HEK293 (cell line): ENCODE data around the gene ITGB1BP1.

Source experiments
- CTCF ChIA-PET: fragments of 350-600 bp; formaldehyde crosslinking; extraction: SDS; loops from one replicate; lab custom pipeline; 2021; ENCODE audit warnings: antibody characterized with exemption; lab: Yijun Ruan, JAX
- POLR2A ChIA-PET: fragments of 300-600 bp; formaldehyde crosslinking; extraction: SDS; loops from one replicate; lab custom pipeline; 2020; ENCODE audit warnings: antibody characterized with exemption, inconsistent platforms; lab: Yijun Ruan, JAX
- H3K27ac ChIP-seq: fragments of 200-500 bp; sonication (Bioruptor generic); 2 replicates; pipeline ENCODE4 v1.5.1; 2014; ENCODE audit warnings: low read depth, low read length, control low read depth, inconsistent platforms; ENCODE audit errors: extremely low read depth
- H3K36me3 ChIP-seq, 2 experiments: fragments of 200-500 bp in 1 of 2; sonication (Bioruptor generic) in 1 of 2; 1 replicate in 1 of 2; 2 replicates in 1 of 2; pipeline ENCODE4 v1.5.1; 2014 to 2017; ENCODE audit warnings: inconsistent platforms in 2 of 2, low read length in 2 of 2; ENCODE audit not compliant: control insufficient read depth in 2 of 2, insufficient read depth in 1 of 2
- H3K4me1 ChIP-seq: fragments of 200-500 bp; sonication (Bioruptor generic); 2 replicates; pipeline ENCODE4 v1.5.1; 2014; ENCODE audit warnings: mild to moderate bottlenecking, low read length, inconsistent platforms; ENCODE audit not compliant: control insufficient read depth, insufficient read depth
- H3K4me3 ChIP-seq: 2 replicates; pipeline ENCODE4 v1.5.1; 2011; ENCODE audit warnings: low read depth, mild to moderate bottlenecking, control low read depth, low read length, moderate library complexity
- H3K9me3 ChIP-seq: fragments of 200-500 bp; sonication (Bioruptor generic); 2 replicates; pipeline ENCODE4 v1.5.1; 2014; ENCODE audit warnings: low read depth, low read length, inconsistent platforms; ENCODE audit not compliant: control insufficient read depth, insufficient read depth
- GLI4 ChIP-seq: fragments of 450-650 bp; formaldehyde crosslinking; IDR thresholded peaks from 2 replicates; pipeline ENCODE4 v1.5.1; 2016; ENCODE audit warnings: missing biosample characterization, missing genetic modification characterization
- OSR2 ChIP-seq: fragments of 450-650 bp; formaldehyde crosslinking; IDR thresholded peaks from 2 replicates; pipeline ENCODE4 v1.5.1; 2016; ENCODE audit warnings: missing biosample characterization, missing genetic modification characterization
- RBAK ChIP-seq: fragments of 450-650 bp; formaldehyde crosslinking; IDR thresholded peaks from 2 replicates; pipeline ENCODE4 v1.5.1; 2016; ENCODE audit warnings: missing biosample characterization, missing genetic modification characterization
- ZFP3 ChIP-seq: fragments of 450-650 bp; formaldehyde crosslinking; IDR thresholded peaks from 2 replicates; pipeline ENCODE4 v1.5.1; 2016; ENCODE audit warnings: low read depth, missing biosample characterization, missing genetic modification characterization
- ZFP41 ChIP-seq: fragments of 450-650 bp; formaldehyde crosslinking; IDR thresholded peaks from 2 replicates; pipeline ENCODE4 v1.5.1; 2016; ENCODE audit warnings: missing biosample characterization, missing genetic modification characterization, borderline replicate concordance
- ZNF366 ChIP-seq: fragments of 450-650 bp; formaldehyde crosslinking; conservative IDR thresholded peaks from 2 replicates; pipeline ENCODE4 v1.5.1; 2016; ENCODE audit warnings: missing biosample characterization, missing genetic modification characterization
- ZNF514 ChIP-seq: fragments of 450-650 bp; formaldehyde crosslinking; IDR thresholded peaks from 2 replicates; pipeline ENCODE4 v1.5.1; 2016; ENCODE audit warnings: missing biosample characterization, missing genetic modification characterization
- ZNF529 ChIP-seq: fragments of 450-650 bp; formaldehyde crosslinking; IDR thresholded peaks from 2 replicates; pipeline ENCODE4 v1.5.1; 2017; ENCODE audit warnings: missing genetic modification characterization, missing biosample characterization; ENCODE audit not compliant: insufficient replicate concordance
- ZNF555 ChIP-seq: fragments of 450-650 bp; formaldehyde crosslinking; conservative IDR thresholded peaks from 2 replicates; pipeline ENCODE4 v1.5.1; 2017; ENCODE audit warnings: missing biosample characterization, mild to moderate bottlenecking, missing genetic modification characterization, inconsistent platforms
- ZNF585B ChIP-seq: fragments of 450-650 bp; formaldehyde crosslinking; IDR thresholded peaks from 2 replicates; pipeline ENCODE4 v1.5.1; 2016; ENCODE audit warnings: missing biosample characterization, missing genetic modification characterization
- ZNF596 ChIP-seq: fragments of 450-650 bp; IDR thresholded peaks from 2 replicates; pipeline ENCODE4 v1.5.0; 2018; ENCODE audit warnings: missing biosample characterization, mild to moderate bottlenecking, missing genetic modification characterization, moderate library complexity
- ZNF600 ChIP-seq: fragments of 450-650 bp; formaldehyde crosslinking; IDR thresholded peaks from 2 replicates; pipeline ENCODE4 v1.5.1; 2016; ENCODE audit warnings: missing biosample characterization, missing genetic modification characterization
- ZNF623 ChIP-seq: fragments of 450-650 bp; formaldehyde crosslinking; IDR thresholded peaks from 2 replicates; pipeline ENCODE4 v1.5.1; 2016; ENCODE audit warnings: missing biosample characterization, missing genetic modification characterization
- ZNF658 ChIP-seq: fragments of 450-650 bp; formaldehyde crosslinking; IDR thresholded peaks from 2 replicates; pipeline ENCODE4; 2016; ENCODE audit warnings: missing biosample characterization, missing genetic modification characterization
- ZNF664 ChIP-seq: fragments of 450-650 bp; formaldehyde crosslinking; IDR thresholded peaks from 2 replicates; pipeline ENCODE4 v1.5.1; 2016; ENCODE audit warnings: missing biosample characterization, missing genetic modification characterization
- ZSCAN30 ChIP-seq: fragments of 450-650 bp; IDR thresholded peaks from 2 replicates; pipeline ENCODE4 v1.5.1; 2018; ENCODE audit warnings: missing biosample characterization, mild to moderate bottlenecking, missing genetic modification characterization, moderate library complexity
- TF ChIP-seq, protein P1 (sequence below): fragments of 450-650 bp; formaldehyde crosslinking; IDR thresholded peaks from 2 replicates; pipeline ENCODE4 v1.5.1; 2016; ENCODE audit warnings: missing biosample characterization, missing genetic modification characterization, low read depth
- TF ChIP-seq, protein P2 (sequence below): sonication (generic); formaldehyde crosslinking; IDR thresholded peaks from 2 replicates; pipeline ENCODE4 v1.8.1; 2022; ENCODE audit warnings: mild to moderate bottlenecking, moderate library complexity, missing genetic modification reagents
- TF ChIP-seq, protein P3 (sequence below): fragments of 450-650 bp; formaldehyde crosslinking; IDR thresholded peaks from 2 replicates; pipeline ENCODE4 v1.5.1; 2016; ENCODE audit warnings: missing biosample characterization, missing genetic modification characterization
- TF ChIP-seq, protein P4 (sequence below): fragments of 450-650 bp; formaldehyde crosslinking; IDR thresholded peaks from 2 replicates; pipeline ENCODE4 v1.5.1; 2016; ENCODE audit warnings: missing biosample characterization, missing genetic modification characterization
- TF ChIP-seq, protein P5 (sequence below): fragments of 450-650 bp; formaldehyde crosslinking; optimal IDR thresholded peaks from 2 replicates; pipeline ENCODE3; 2016; ENCODE audit warnings: missing biosample characterization, mild to moderate bottlenecking, missing genetic modification characterization

Gene ITGB1BP1

DNA sequence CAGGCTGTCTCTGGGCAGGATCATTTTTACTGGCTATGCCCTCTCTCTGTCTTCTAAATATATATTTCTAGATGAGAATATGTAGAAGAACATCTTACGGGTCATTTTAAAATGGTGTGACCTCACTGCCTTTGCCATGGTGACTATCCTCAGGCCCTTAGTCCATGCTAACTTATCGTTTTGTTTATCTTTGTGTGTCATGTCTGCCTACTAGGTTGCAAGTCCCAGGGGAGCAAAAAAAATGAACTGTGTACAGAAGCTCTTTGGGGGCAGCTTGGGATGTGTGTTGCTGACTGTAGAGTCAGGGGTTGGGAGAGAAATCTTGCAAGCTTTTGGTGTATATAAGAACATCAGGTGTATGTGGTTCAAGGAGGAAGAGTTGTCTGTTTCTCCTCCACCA, 11.2 kb upstream of the ITGB1BP1 start:
- no peaks in the 10 kb centered on the region for H3K9me3 ChIP-seq
- no peak overlapping the region for H3K4me3 ChIP-seq
- TF ChIP-seq GLI4 (no peak), ZNF664 (no peak), ZNF596 (no peak), ZSCAN30 (no peak), ZNF585B (tag by site-specific recombination) (no peak), ZNF658 (tag by site-specific recombination) (no peak), ZNF623 (no peak), ZNF366 (tag by site-specific recombination) (no peak), ZFP41 (tag by site-specific recombination) (no peak), ZNF600 (no peak), OSR2 (tag by site-specific recombination) (no peak), ZNF514 (no peak), ZFP3 (tag by site-specific recombination) (no peak), ZNF555 (tag by site-specific recombination) (no peak), RBAK (tag by site-specific recombination) (no peak), ZNF529 (tag by site-specific recombination) (no peak)
- TF ChIP-seq, protein P1, sequence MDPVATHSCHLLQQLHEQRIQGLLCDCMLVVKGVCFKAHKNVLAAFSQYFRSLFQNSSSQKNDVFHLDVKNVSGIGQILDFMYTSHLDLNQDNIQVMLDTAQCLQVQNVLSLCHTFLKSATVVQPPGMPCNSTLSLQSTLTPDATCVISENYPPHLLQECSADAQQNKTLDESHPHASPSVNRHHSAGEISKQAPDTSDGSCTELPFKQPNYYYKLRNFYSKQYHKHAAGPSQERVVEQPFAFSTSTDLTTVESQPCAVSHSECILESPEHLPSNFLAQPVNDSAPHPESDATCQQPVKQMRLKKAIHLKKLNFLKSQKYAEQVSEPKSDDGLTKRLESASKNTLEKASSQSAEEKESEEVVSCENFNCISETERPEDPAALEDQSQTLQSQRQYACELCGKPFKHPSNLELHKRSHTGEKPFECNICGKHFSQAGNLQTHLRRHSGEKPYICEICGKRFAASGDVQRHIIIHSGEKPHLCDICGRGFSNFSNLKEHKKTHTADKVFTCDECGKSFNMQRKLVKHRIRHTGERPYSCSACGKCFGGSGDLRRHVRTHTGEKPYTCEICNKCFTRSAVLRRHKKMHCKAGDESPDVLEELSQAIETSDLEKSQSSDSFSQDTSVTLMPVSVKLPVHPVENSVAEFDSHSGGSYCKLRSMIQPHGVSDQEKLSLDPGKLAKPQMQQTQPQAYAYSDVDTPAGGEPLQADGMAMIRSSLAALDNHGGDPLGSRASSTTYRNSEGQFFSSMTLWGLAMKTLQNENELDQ (tag by site-specific recombination): no peak
- TF ChIP-seq, protein P2, sequence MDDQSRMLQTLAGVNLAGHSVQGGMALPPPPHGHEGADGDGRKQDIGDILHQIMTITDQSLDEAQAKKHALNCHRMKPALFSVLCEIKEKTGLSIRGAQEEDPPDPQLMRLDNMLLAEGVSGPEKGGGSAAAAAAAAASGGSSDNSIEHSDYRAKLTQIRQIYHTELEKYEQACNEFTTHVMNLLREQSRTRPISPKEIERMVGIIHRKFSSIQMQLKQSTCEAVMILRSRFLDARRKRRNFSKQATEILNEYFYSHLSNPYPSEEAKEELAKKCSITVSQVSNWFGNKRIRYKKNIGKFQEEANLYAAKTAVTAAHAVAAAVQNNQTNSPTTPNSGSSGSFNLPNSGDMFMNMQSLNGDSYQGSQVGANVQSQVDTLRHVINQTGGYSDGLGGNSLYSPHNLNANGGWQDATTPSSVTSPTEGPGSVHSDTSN: no peak
- TF ChIP-seq, protein P3, sequence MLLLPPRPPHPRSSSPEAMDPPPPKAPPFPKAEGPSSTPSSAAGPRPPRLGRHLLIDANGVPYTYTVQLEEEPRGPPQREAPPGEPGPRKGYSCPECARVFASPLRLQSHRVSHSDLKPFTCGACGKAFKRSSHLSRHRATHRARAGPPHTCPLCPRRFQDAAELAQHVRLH: no peak
- TF ChIP-seq, protein P4, sequence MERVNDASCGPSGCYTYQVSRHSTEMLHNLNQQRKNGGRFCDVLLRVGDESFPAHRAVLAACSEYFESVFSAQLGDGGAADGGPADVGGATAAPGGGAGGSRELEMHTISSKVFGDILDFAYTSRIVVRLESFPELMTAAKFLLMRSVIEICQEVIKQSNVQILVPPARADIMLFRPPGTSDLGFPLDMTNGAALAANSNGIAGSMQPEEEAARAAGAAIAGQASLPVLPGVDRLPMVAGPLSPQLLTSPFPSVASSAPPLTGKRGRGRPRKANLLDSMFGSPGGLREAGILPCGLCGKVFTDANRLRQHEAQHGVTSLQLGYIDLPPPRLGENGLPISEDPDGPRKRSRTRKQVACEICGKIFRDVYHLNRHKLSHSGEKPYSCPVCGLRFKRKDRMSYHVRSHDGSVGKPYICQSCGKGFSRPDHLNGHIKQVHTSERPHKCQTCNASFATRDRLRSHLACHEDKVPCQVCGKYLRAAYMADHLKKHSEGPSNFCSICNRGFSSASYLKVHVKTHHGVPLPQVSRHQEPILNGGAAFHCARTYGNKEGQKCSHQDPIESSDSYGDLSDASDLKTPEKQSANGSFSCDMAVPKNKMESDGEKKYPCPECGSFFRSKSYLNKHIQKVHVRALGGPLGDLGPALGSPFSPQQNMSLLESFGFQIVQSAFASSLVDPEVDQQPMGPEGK (tag by site-specific recombination): no peak
- no peak overlapping the region for H3K27ac ChIP-seq
- H3K4me1 ChIP-seq: no peaks in the 10 kb centered on the region
- POLR2A ChIA-PET: interaction anchor here (0.7 kb wide), 1 partner anchor 18 kb away, joined by 3 read pairs; no protein-coding TSS in a partner anchor
- peaks cover 82 to 87% of the 10 kb centered on the region in 2 experiments for H3K36me3 ChIP-seq
- CTCF ChIA-PET: interaction anchor here (0.6 kb wide), 1 partner anchor 195 kb away, joined by 3 read pairs; no protein-coding TSS in a partner anchor

DNA sequence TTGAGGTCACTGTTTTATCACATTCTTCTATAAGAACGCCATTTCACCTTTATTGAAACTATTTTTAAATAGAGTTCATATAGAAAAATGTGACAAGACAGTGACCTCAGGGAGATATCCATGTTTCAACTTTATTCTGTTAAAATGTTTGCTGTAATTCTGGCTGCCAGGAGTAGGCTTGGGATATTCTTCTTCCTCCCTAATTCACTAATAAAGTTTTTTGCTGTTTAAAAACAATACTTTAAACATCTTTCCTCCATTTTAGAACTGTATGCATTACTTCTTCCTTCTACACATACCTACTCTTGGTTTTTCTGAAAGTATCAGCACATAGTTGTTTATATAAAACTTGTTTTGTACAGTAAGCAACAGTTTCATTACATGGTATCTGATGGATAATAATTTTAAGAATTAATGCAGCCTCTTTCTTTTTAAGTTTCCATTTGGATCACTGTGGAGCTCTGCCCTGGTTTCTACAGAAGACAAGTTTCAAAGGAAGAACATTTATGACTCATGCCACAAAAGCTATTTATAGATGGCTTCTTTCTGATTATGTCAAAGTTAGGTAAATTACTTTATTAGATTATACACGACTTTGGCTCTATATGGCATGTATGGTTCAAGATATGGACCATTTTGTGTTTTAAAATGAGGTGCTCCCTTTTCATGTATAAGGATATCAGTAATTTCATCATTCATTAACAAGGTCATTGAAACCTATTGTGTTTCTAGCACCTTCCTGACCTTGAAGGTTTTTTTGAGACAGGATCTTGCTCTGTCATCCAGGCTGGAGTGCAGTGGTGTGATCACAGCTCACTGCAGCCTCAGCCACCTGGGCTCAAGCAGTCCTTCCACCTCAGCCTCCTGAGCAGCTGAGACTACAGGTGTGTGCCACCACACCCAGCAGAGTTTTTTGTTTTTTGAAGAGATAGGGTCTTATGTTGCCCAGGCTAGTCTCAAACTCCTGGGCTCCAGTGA, 7.3 kb upstream of the ITGB1BP1 start:
- TF ChIP-seq, protein P5, sequence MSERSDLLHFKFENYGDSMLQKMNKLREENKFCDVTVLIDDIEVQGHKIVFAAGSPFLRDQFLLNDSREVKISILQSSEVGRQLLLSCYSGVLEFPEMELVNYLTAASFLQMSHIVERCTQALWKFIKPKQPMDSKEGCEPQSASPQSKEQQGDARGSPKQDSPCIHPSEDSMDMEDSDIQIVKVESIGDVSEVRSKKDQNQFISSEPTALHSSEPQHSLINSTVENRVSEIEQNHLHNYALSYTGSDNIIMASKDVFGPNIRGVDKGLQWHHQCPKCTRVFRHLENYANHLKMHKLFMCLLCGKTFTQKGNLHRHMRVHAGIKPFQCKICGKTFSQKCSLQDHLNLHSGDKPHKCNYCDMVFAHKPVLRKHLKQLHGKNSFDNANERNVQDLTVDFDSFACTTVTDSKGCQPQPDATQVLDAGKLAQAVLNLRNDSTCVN (tag by site-specific recombination): no peak
- Histone ChIP-seq H3K36me3 (peaks cover 61 to 72% of the 10 kb centered on the region in 2 experiments), H3K4me3 (no peak overlapping the region), H3K4me1 (no peaks in the 10 kb centered on the region), H3K9me3 (no peaks in the 10 kb centered on the region), H3K27ac (no peak overlapping the region)
- POLR2A ChIA-PET: no interaction called here
- CTCF ChIA-PET: no interaction called here
